HEK293 (cell line): ENCODE data around the gene PIGM.
A peak's percentile ranks its signal among the peaks of the same experiment; 100 is the strongest.

Experiments used
- CTCF ChIA-PET: fragments of 350-600 bp; formaldehyde crosslinking; extraction: SDS; loops from one replicate; lab custom pipeline; 2021; ENCODE audit warnings: antibody characterized with exemption; lab: Yijun Ruan, JAX
- POLR2A ChIA-PET: fragments of 300-600 bp; formaldehyde crosslinking; extraction: SDS; loops from one replicate; lab custom pipeline; 2020; ENCODE audit warnings: antibody characterized with exemption, inconsistent platforms; lab: Yijun Ruan, JAX
- H3K27ac ChIP-seq: fragments of 200-500 bp; sonication (Bioruptor generic); 2 replicates; pipeline ENCODE4 v1.5.1; 2014; ENCODE audit warnings: low read depth, low read length, control low read depth, inconsistent platforms; ENCODE audit errors: extremely low read depth
- H3K36me3 ChIP-seq, 2 experiments: fragments of 200-500 bp in 1 of 2; sonication (Bioruptor generic) in 1 of 2; 1 replicate in 1 of 2; 2 replicates in 1 of 2; pipeline ENCODE4 v1.5.1; 2014 to 2017; ENCODE audit warnings: inconsistent platforms in 2 of 2, low read length in 2 of 2; ENCODE audit not compliant: control insufficient read depth in 2 of 2, insufficient read depth in 1 of 2
- H3K4me1 ChIP-seq: fragments of 200-500 bp; sonication (Bioruptor generic); 2 replicates; pipeline ENCODE4 v1.5.1; 2014; ENCODE audit warnings: mild to moderate bottlenecking, low read length, inconsistent platforms; ENCODE audit not compliant: control insufficient read depth, insufficient read depth
- H3K4me3 ChIP-seq: 2 replicates; pipeline ENCODE4 v1.5.1; 2011; ENCODE audit warnings: low read depth, mild to moderate bottlenecking, control low read depth, low read length, moderate library complexity
- H3K9me3 ChIP-seq: fragments of 200-500 bp; sonication (Bioruptor generic); 2 replicates; pipeline ENCODE4 v1.5.1; 2014; ENCODE audit warnings: low read depth, low read length, inconsistent platforms; ENCODE audit not compliant: control insufficient read depth, insufficient read depth
- EGR2 ChIP-seq: fragments of 450-650 bp; formaldehyde crosslinking; IDR thresholded peaks from 2 replicates; pipeline ENCODE4 v1.5.1; 2016; ENCODE audit warnings: low read depth, missing biosample characterization, missing genetic modification characterization
- FEZF1 ChIP-seq: fragments of 450-650 bp; formaldehyde crosslinking; IDR thresholded peaks from 2 replicates; pipeline ENCODE4 v1.5.1; 2016; ENCODE audit warnings: missing biosample characterization, missing genetic modification characterization
- KLF1 ChIP-seq: fragments of 450-650 bp; formaldehyde crosslinking; IDR thresholded peaks from 2 replicates; pipeline ENCODE4 v1.5.1; 2016; ENCODE audit warnings: missing biosample characterization, missing genetic modification characterization
- OVOL3 ChIP-seq: fragments of 450-650 bp; formaldehyde crosslinking; IDR thresholded peaks from 2 replicates; pipeline ENCODE4 v1.5.1; 2016; ENCODE audit warnings: missing biosample characterization, missing genetic modification characterization
- PRDM2 ChIP-seq: fragments of 450-650 bp; formaldehyde crosslinking; IDR thresholded peaks from 2 replicates; pipeline ENCODE4 v1.5.1; 2016; ENCODE audit warnings: missing biosample characterization, missing genetic modification characterization, borderline replicate concordance
- PRDM6 ChIP-seq: fragments of 450-650 bp; formaldehyde crosslinking; IDR thresholded peaks from 2 replicates; pipeline ENCODE4 v1.5.1; 2017; ENCODE audit warnings: missing biosample characterization, missing genetic modification characterization
- SCRT1 ChIP-seq: fragments of 450-650 bp; formaldehyde crosslinking; IDR thresholded peaks from 2 replicates; pipeline ENCODE4 v1.5.1; 2016; ENCODE audit warnings: missing biosample characterization, missing genetic modification characterization, borderline replicate concordance
- SP7 ChIP-seq: fragments of 450-650 bp; formaldehyde crosslinking; IDR thresholded peaks from 2 replicates; pipeline ENCODE4 v1.5.1; 2016; ENCODE audit warnings: missing biosample characterization, missing genetic modification characterization
- ZBTB8A ChIP-seq: fragments of 450-650 bp; formaldehyde crosslinking; IDR thresholded peaks from 2 replicates; pipeline ENCODE4 v1.5.1; 2016; ENCODE audit warnings: missing biosample characterization, missing genetic modification characterization
- ZNF148 ChIP-seq: fragments of 450-650 bp; formaldehyde crosslinking; IDR thresholded peaks from 2 replicates; pipeline ENCODE4 v1.5.0; 2017; ENCODE audit warnings: missing biosample characterization, missing genetic modification characterization, borderline replicate concordance
- ZNF19 ChIP-seq: fragments of 450-650 bp; formaldehyde crosslinking; IDR thresholded peaks from 2 replicates; pipeline ENCODE4; 2016; ENCODE audit warnings: missing biosample characterization, missing genetic modification characterization, low read depth
- ZNF2 ChIP-seq: fragments of 450-650 bp; formaldehyde crosslinking; IDR thresholded peaks from 2 replicates; pipeline ENCODE4 v1.5.1; 2016; ENCODE audit warnings: missing biosample characterization, missing genetic modification characterization
- ZNF202 ChIP-seq: fragments of 450-650 bp; formaldehyde crosslinking; IDR thresholded peaks from 2 replicates; pipeline ENCODE4 v1.5.1; 2016; ENCODE audit warnings: missing biosample characterization, missing genetic modification characterization, borderline replicate concordance
- ZNF248 ChIP-seq: fragments of 450-650 bp; formaldehyde crosslinking; IDR thresholded peaks from 2 replicates; pipeline ENCODE4 v1.5.1; 2017; ENCODE audit warnings: missing biosample characterization, missing genetic modification characterization
- ZNF292 ChIP-seq: fragments of 450-650 bp; formaldehyde crosslinking; IDR thresholded peaks from 2 replicates; pipeline ENCODE4 v1.5.1; 2016; ENCODE audit warnings: low read depth, missing biosample characterization, missing genetic modification characterization, borderline replicate concordance
- ZNF416 ChIP-seq: fragments of 450-650 bp; formaldehyde crosslinking; IDR thresholded peaks from 2 replicates; pipeline ENCODE4 v1.5.1; 2016; ENCODE audit warnings: missing biosample characterization, missing genetic modification characterization
- ZNF660 ChIP-seq: fragments of 450-650 bp; IDR thresholded peaks from 2 replicates; pipeline ENCODE4 v1.5.1; 2018; ENCODE audit warnings: missing biosample characterization, mild to moderate bottlenecking, missing genetic modification characterization
- ZNF692 ChIP-seq: fragments of 450-650 bp; formaldehyde crosslinking; IDR thresholded peaks from 2 replicates; pipeline ENCODE4 v1.5.1; 2016; ENCODE audit warnings: missing biosample characterization, missing genetic modification characterization
- ZNF843 ChIP-seq: fragments of 450-650 bp; formaldehyde crosslinking; IDR thresholded peaks from 2 replicates; pipeline ENCODE4 v1.5.1; 2016; ENCODE audit warnings: missing biosample characterization, missing genetic modification characterization
- ZSCAN5A ChIP-seq: fragments of 450-650 bp; formaldehyde crosslinking; IDR thresholded peaks from 2 replicates; pipeline ENCODE4 v1.5.1; 2016; ENCODE audit warnings: missing biosample characterization, missing genetic modification characterization
- ZXDB ChIP-seq: fragments of 450-650 bp; formaldehyde crosslinking; IDR thresholded peaks from 2 replicates; pipeline ENCODE4 v1.5.1; 2016; ENCODE audit warnings: missing biosample characterization, missing genetic modification characterization

The PIGM gene

GRCh38 chr1:160025314-160025713, 6.5 kb downstream of the PIGM start:
- Histone ChIP-seq H3K36me3 (peaks cover 0 to 3% of the 10 kb centered on the region in 2 experiments; a peak in 1 of 3 replicates), H3K27ac (no peak overlapping the region), H3K4me1 (peaks cover 34% of the 10 kb centered on the region), H3K9me3 (no peaks in the 10 kb centered on the region), H3K4me3 (no peak overlapping the region)
- ChIA-PET CTCF (interaction anchor here (0.6 to 4.3 kb wide), 5 partner anchors 19 to 125 kb away, joined by 4 to 33 read pairs (median 5); no protein-coding TSS in a partner anchor), POLR2A (no interaction called here)
- TF ChIP-seq ZSCAN5A (tag by site-specific recombination) (no peak), ZNF416 (no peak), PRDM2 (no peak), ZNF148 (tag by site-specific recombination) (no peak), ZBTB8A (tag by site-specific recombination) (no peak)

GRCh38 chr1:160024195-160024905, 7.4 kb downstream of the PIGM start:
- H3K4me1 ChIP-seq: peaks cover 29% of the 10 kb centered on the region
- H3K4me3 ChIP-seq: no peak overlapping the region
- no peak overlapping the region for H3K27ac ChIP-seq
- CTCF ChIA-PET: interaction anchor here (1.1 to 4.3 kb wide), 4 partner anchors 18 to 61 kb away, joined by 5 to 33 read pairs (median 6); no protein-coding TSS in a partner anchor
- H3K9me3 ChIP-seq: no peaks in the 10 kb centered on the region
- H3K36me3 ChIP-seq: peaks cover 0 to 3% of the 10 kb centered on the region in 2 experiments; a peak in 1 of 3 replicates
- POLR2A ChIA-PET: no interaction called here
- TF ChIP-seq ZNF843 (tag by site-specific recombination) (peak; percentile 85), EGR2 (tag by site-specific recombination) (no peak), KLF1 (tag by site-specific recombination) (no peak), SP7 (peak; percentile 72), ZNF202 (no peak), SCRT1 (tag by site-specific recombination) (no peak), PRDM6 (tag by site-specific recombination) (peak; percentile 71), ZNF692 (no peak), ZNF660 (no peak), ZNF292 (no peak), ZXDB (tag by site-specific recombination) (peak; percentile 76; the same call in 1 of the 2 replicates), ZNF19 (tag by site-specific recombination) (no peak), FEZF1 (peak; percentile 62; the same call in 1 of the 2 replicates), OVOL3 (tag by site-specific recombination) (0 out of 2 replicates have a peak, but pooled peaks have one; percentile 14), ZNF2 (tag by site-specific recombination) (no peak), ZNF248 (tag by site-specific recombination) (no peak)
